ENCODE data around the gene CTU2. TPM values are rescaled to one million over a fixed set of nuclear protein-coding genes. Genes with fewer than 3 reads are reported as not detected.

CTU2 gene
- total RNA-seq, 4 donors from 2014 or later, result 0.88 to 20.3 (median 14.6) TPM

DNA sequence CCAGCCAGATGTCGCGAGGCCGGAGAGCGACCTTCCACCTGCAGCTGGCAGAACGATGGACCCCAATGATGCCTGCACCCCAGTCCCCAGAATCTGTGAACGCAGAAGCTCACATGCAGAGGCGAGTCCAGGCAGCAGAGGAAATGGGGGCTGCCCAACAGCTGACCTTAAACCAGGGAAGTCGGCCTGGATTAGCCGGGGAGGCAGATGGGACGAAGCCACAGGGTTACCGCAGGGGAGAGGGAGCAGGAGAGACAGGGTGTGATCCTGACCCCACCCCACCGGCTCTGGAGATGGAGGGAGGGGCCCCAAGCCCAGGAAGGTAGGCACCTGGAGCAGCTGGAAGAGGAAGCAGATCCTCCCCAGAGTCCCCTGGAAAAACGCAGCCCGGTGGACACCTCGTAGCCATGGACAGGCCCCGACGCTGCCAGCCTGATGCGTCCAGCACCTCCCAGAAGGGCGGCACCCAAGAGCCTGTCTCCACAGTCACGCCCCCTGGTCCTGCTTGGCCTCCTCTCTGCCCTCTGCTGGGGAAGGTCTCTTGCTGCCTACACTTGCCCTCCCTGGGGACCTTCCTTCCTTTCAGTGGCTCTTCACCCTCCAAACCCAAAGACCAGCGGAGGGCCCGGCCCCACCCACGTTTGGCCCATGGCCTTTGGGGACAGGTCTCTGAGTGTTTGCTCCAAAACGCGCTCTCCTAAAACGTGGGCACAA, 41.4 kb downstream of the CTU2 start:
- no peak for TF ChIP-seq POLR2A (IDR thresholded peaks at IDR 0.05)
- no peak for TF ChIP-seq CTCF (IDR thresholded peaks at IDR 0.05)
- intact Hi-C loops (cut with DNase I; ENCODE audit: low total_unique reads), result no loop called here
- no peaks in the 10 kb centered on the region for H3K27me3 ChIP-seq
- H3K9me3 ChIP-seq, result no peaks in the 10 kb centered on the region
- peak overlapping the region; percentile 67 to 74 for H3K27ac ChIP-seq
- no peak for DNase-seq
- no peak overlapping the region for H3K4me3 ChIP-seq
- peaks cover 6 to 19% of the 10 kb centered on the region in 2 donors for H3K4me1 ChIP-seq
- H3K36me3 ChIP-seq, result no peaks in the 10 kb centered on the region

- no peak for TF ChIP-seq CTCF (IDR thresholded peaks at IDR 0.05)
- TF ChIP-seq POLR2A (IDR thresholded peaks at IDR 0.05), result no peak
- Histone ChIP-seq H3K4me3 (no peak overlapping the region), H3K9me3 (no peaks in the 10 kb centered on the region), H3K27ac (no peak overlapping the region), H3K27me3 (no peaks in the 10 kb centered on the region), H3K36me3 (no peaks in the 10 kb centered on the region), H3K4me1 (peaks cover 6 to 19% of the 10 kb centered on the region in 2 donors)
- intact Hi-C loops (cut with DNase I; ENCODE audit: low total_unique reads), result no loop called here
- DNase-seq, result no peak
Measured at GRCh38 chr16:88748364-88748763, 42.1 kb downstream of the CTU2 start.

GRCh38 chr16:88749358-88749757, 43.1 kb downstream of the CTU2 start:
- no peaks in the 10 kb centered on the region for H3K36me3 ChIP-seq
- no peak overlapping the region for H3K4me3 ChIP-seq
- no peaks in the 10 kb centered on the region for H3K27me3 ChIP-seq
- peaks cover 2 to 13% of the 10 kb centered on the region in 2 donors for H3K4me1 ChIP-seq
- no peak overlapping the region for H3K27ac ChIP-seq
- DNase-seq, result no peak
- no peak for TF ChIP-seq CTCF (IDR thresholded peaks at IDR 0.05)
- TF ChIP-seq POLR2A (IDR thresholded peaks at IDR 0.05), result no peak
- intact Hi-C loops (cut with DNase I; ENCODE audit: low total_unique reads), result no loop called here
- no peaks in the 10 kb centered on the region for H3K9me3 ChIP-seq

DNA sequence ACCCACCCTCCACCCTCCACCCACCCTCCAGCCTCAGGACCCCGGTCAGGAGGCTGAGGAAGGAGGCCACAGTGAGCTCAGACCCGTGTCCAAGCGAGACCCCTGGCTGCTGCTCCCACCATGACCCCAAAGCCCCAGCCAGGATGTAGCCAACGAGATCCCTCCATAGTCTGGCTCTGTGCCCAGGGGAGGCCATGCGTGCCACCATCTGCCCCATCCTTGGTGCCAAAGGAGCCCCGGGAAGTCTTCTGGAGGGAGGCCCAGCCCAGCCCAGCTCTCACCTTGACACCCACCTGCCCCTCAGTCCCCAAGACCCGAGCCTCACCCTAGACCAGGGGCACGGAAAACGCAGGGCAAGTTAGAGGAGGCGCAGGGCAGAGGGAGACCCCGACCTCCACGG, 44.6 kb downstream of the CTU2 start:
- DNase-seq, result no peak
- no peaks in the 10 kb centered on the region for H3K27me3 ChIP-seq
- no peaks in the 10 kb centered on the region for H3K9me3 ChIP-seq
- TF ChIP-seq POLR2A (IDR thresholded peaks at IDR 0.05), result no peak
- TF ChIP-seq CTCF (IDR thresholded peaks at IDR 0.05), result no peak
- H3K36me3 ChIP-seq, result no peaks in the 10 kb centered on the region
- H3K27ac ChIP-seq, result no peak overlapping the region
- intact Hi-C loops (cut with DNase I; ENCODE audit: low total_unique reads), result no loop called here
- H3K4me1 ChIP-seq, result peaks cover 0 to 5% of the 10 kb centered on the region in 2 donors
- no peak overlapping the region for H3K4me3 ChIP-seq

DNA sequence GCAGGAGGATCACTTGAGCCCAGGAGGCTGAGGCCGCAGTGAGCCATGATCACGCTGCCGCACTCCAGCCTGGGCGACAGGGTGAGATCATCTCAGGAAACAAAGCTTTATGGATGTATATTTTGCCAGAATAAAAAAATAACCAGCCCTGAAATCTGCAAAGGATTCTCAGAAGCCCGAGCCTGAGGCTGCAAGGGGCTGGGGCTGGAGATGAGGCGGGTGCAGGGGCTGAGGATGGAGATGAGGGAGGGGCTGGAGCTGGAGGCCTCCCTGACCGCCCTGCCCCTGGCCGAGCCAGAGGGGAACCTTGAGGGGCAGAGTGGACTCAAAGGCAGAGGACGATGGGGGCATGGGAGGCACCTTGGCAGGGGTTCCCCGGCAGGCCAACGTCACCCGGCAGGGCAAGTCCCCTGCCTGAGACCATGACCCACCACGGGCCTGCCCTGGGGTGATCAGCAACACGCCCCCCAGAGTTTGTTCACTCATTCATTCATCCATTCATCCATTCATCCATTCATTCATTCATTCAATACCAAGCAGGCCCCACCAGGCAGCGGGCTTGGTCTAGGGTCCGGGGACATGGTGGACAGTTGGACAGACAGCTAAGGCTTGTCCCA, 46.2 kb downstream of the CTU2 start:
- no peak for DNase-seq
- Histone ChIP-seq H3K9me3 (no peaks in the 10 kb centered on the region), H3K4me3 (no peak overlapping the region), H3K36me3 (no peaks in the 10 kb centered on the region), H3K27ac (no peak overlapping the region), H3K27me3 (no peaks in the 10 kb centered on the region), H3K4me1 (no peaks in the 10 kb centered on the region)
- intact Hi-C loops (cut with DNase I; ENCODE audit: low total_unique reads), result no loop called here
- TF ChIP-seq CTCF (IDR thresholded peaks at IDR 0.05) (no peak), POLR2A (IDR thresholded peaks at IDR 0.05) (no peak)
